GM19240 (cell line): Measurements from ENCODE around the gene GRWD1.

Experiments
- DNase-seq: peaks from one replicate; pipeline ENCODE4 v3.0.0; 2011; ENCODE audit warnings: low spot score; ENCODE audit not compliant: insufficient read length

GRWD1 gene

GRCh38 chr19:48445606-48446481 lies at the start of gene GRWD1:
Gene GRWD1 (plus strand): TSS chr19:48445983. CDS start chr19:48446006, 23 bp downstream.
- DNase-seq: peak; percentile 100

- DNase-seq: no peak
Measured at GRCh38 chr19:48396016-48396823, 49.6 kb upstream of the GRWD1 start.

- no peak for DNase-seq
Measured at GRCh38 chr19:48396824-48397176, 49.0 kb upstream of the GRWD1 start.

GRCh38 chr19:48397263-48398101 lies 48.3 kb upstream of the GRWD1 start:
- no peak for DNase-seq

GRCh38 chr19:48398102-48398374 lies 47.7 kb upstream of the GRWD1 start:
- DNase-seq: no peak

GRCh38 chr19:48398375-48399235 lies 47.2 kb upstream of the GRWD1 start:
- peak; percentile 65 for DNase-seq

GRCh38 chr19:48400018-48400742 lies 45.6 kb upstream of the GRWD1 start:
- no peak for DNase-seq

GRCh38 chr19:48401287-48401686 lies 44.5 kb upstream of the GRWD1 start:
- DNase-seq: no peak

GRCh38 chr19:48403606-48404005 lies 42.2 kb upstream of the GRWD1 start:
- peak; percentile 83 for DNase-seq

GRCh38 chr19:48405010-48405659 lies 40.6 kb upstream of the GRWD1 start:
- no peak for DNase-seq

- no peak for DNase-seq
Measured at GRCh38 chr19:48405850-48406249, 39.9 kb upstream of the GRWD1 start.

GRCh38 chr19:48413879-48414587 lies 31.8 kb upstream of the GRWD1 start:
- no peak for DNase-seq

GRCh38 chr19:48415395-48415794 lies 30.4 kb upstream of the GRWD1 start:
- DNase-seq: no peak

GRCh38 chr19:48415806-48416221 lies 30.0 kb upstream of the GRWD1 start:
- no peak for DNase-seq

GRCh38 chr19:48417421-48417820 lies 28.4 kb upstream of the GRWD1 start:
- DNase-seq: no peak

GRCh38 chr19:48418317-48419064 lies 27.3 kb upstream of the GRWD1 start:
- DNase-seq: no peak

- no peak for DNase-seq
Measured at GRCh38 chr19:48419158-48419920, 26.4 kb upstream of the GRWD1 start.

- no peak for DNase-seq
Measured at GRCh38 chr19:48421548-48421947, 24.2 kb upstream of the GRWD1 start.
